Esophagus (tissue), 2 donors: ENCODE data around the gene MAMDC4. TPM values are rescaled to one million over a fixed set of nuclear protein-coding genes. Genes with fewer than 3 reads are reported as not detected.

ENCODE experiments used
- H3K27ac ChIP-seq, 2 donors: one replicate each; pipeline ENCODE4 v1.5.1; 2013; ENCODE audit warnings: low read depth in 2 of 2, mild to moderate bottlenecking in 2 of 2, inconsistent platforms in 1 of 2, low read length in 1 of 2, moderate library complexity in 1 of 2
- H3K27me3 ChIP-seq, 2 donors: one replicate each; pipeline ENCODE4 v1.6.1; 2013; ENCODE audit warnings: low read length in 2 of 2, control low read depth in 1 of 2, mild to moderate bottlenecking in 1 of 2; ENCODE audit not compliant: insufficient read depth in 2 of 2, control insufficient read depth in 1 of 2
- H3K36me3 ChIP-seq, 2 donors: one replicate each; pipeline ENCODE4 v1.6.1; 2013; ENCODE audit warnings: low read length in 1 of 2; ENCODE audit not compliant: control insufficient read depth in 2 of 2, insufficient read depth in 2 of 2
- H3K4me1 ChIP-seq, 2 donors: one replicate each; pipeline ENCODE4 v1.6.1; 2013; ENCODE audit warnings: low read length in 1 of 2; ENCODE audit not compliant: control insufficient read depth in 2 of 2, insufficient read depth in 2 of 2
- H3K4me3 ChIP-seq, 2 donors: one replicate each; pipeline ENCODE4 v1.5.1; 2013; ENCODE audit warnings: low read length in 2 of 2, mild to moderate bottlenecking in 2 of 2, low read depth in 1 of 2, moderate library complexity in 1 of 2
- H3K9me3 ChIP-seq, 2 donors: one replicate each; pipeline ENCODE4 v1.6.1; 2013; ENCODE audit warnings: mild to moderate bottlenecking in 2 of 2, low read depth in 1 of 2, low read length in 1 of 2, moderate library complexity in 1 of 2; ENCODE audit not compliant: control insufficient read depth in 2 of 2, insufficient read depth in 1 of 2
- WGBS, 2 donors: extraction: QIAGEN DNeasy Blood & Tissue Kit; methylation state at CpG; one replicate each; pipeline ENCODE4 v1.1.7; 2013; 5-methylcytosine and 5-hydroxymethylcytosine counted together
- polyA plus RNA-seq, 2 donors: library from polyadenylated mRNA; stranded (reverse); fragments of 200-250 nt; gene quantifications; one replicate each; pipeline ENCODE4 v1.2.3, GENCODE V29; 2013
- donor health status: healthy with polysubstance abuse.
- donor health status: Bipolar disorder and iron deficiency.

MAMDC4 gene
- polyA plus RNA-seq, 2 donors, result 3.9 to 11.5 TPM

DNA sequence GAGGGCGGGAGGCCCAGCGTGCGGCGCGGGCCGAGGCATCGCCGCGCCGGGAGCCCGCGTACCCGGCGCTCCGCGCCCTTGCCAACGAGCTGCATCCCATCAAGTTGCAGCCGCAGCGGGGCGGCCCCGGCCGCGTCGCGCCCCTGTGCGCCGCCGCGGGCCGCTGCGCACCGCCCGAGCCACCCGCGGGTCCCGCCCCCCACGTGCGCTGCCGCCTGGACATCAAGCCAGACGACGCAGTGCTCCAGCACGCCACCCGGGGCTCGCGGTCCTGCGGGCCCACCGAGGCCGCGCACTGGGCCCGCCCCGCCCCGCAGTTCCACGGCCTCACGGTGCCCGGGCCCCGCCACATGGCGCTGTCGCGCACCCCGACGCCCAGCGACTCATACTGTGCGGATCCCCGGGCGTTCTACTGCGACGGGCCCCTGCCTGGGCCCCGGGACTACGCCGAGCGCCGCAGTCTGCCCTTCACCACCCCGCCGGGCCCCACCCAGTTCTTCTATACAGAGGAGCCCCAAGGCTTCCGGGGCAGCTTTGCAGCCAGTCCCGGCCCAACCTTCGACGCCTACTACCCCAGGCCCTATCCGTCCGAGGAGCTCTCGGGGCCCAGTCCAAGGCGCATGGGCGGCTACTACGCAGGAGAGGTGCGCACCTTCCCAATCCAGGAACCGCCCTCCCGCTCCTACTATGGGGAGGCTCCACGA is 7.2 kb upstream of the MAMDC4 start:
- 10 to 20% methylated on average over 52 to 88 of the region's 88 CpGs for WGBS, 2 donors
- H3K27ac ChIP-seq, result no peak overlapping the region
- peaks cover 0 to 2% of the 10 kb centered on the region in 2 donors for H3K36me3 ChIP-seq
- H3K9me3 ChIP-seq, result peaks cover 0 to 7% of the 10 kb centered on the region in 2 donors
- H3K4me3 ChIP-seq, result peak overlapping the region in 1 of 2 donors; percentile 18
- H3K27me3 ChIP-seq, result no peaks in the 10 kb centered on the region
- H3K4me1 ChIP-seq, result peaks cover 4 to 35% of the 10 kb centered on the region in 2 donors

DNA sequence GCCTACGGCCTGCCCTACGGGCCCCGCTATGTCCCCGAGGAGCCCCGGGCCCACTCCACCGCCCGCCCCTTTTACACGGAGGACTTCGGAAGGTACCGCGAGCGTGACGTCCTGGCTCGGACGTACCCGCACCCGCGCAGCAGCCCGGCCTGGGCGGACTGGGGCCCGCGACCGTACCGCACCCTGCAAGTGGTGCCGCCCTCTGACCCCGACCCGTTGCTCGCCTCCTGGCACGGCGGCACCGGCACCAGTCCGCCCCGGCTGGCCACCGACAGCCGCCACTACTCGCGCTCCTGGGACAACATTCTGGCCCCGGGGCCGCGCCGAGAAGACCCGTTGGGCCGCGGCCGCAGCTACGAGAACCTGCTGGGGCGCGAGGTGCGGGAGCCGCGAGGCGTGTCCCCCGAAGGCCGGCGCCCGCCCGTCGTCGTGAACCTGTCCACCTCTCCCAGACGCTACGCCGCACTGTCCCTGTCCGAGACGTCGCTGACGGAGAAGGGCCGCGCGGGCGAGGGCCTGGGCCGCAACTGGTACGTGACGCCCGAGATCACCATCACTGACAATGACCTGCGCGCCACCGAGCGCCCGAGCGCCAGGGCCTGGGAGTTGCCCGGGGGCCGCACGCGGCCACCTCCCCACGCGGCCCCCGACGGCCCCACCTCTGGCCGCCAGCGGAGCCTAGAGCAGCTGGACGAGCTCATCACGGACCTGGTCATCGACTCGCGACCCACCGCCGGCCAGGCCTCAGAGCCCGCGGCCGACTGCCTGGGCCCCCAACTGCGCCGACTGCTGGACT is 6.5 kb upstream of the MAMDC4 start:
- no peak overlapping the region for H3K27ac ChIP-seq
- H3K4me1 ChIP-seq, result peaks cover 4 to 42% of the 10 kb centered on the region in 2 donors
- peaks cover 0 to 4% of the 10 kb centered on the region in 2 donors for H3K36me3 ChIP-seq
- H3K4me3 ChIP-seq, result peak overlapping the region in 1 of 2 donors; percentile 60
- H3K27me3 ChIP-seq, result no peaks in the 10 kb centered on the region
- WGBS, 2 donors, result 25 to 35% methylated on average over 94 to 102 of the region's 102 CpGs
- H3K9me3 ChIP-seq, result peaks cover 0 to 7% of the 10 kb centered on the region in 2 donors

DNA sequence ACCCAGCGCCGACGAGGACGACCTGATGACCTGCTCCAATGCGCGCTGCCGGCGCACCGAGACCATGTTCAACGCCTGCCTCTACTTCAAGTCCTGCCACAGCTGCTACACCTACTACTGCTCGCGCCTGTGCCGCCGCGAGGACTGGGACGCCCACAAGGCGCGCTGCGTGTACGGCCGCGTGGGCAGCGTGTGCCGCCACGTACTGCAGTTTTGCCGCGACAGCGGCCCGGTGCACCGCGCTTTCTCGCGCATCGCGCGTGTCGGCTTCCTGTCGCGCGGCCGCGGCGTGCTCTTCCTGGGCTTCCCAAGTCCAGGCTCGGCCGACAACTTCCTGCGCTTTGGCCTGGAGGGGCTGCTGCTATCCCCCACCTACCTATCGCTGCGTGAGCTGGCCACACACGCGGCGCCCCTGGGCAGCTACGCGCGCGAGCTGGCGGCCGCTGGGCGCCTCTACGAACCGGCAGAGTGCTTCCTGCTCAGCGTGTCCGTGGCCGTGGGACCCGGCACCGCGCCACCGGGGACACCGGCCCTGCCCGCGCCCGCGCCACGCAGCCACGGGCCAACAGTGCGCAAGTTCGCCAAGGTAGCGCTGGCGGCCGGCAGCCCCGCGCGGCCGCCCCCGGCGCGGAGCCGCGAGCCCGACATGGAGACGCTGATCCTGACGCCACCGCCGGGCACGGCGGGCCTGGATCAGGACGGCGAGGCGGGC is 5.6 kb upstream of the MAMDC4 start:
- Histone ChIP-seq H3K4me1 (peaks cover 4 to 40% of the 10 kb centered on the region in 2 donors), H3K27ac (no peak overlapping the region), H3K27me3 (no peaks in the 10 kb centered on the region), H3K9me3 (peaks cover 0 to 7% of the 10 kb centered on the region in 2 donors), H3K36me3 (peaks cover 0 to 4% of the 10 kb centered on the region in 2 donors), H3K4me3 (peak overlapping the region; percentile 39 to 60)
- 5 to 14% methylated on average over 79 to 98 of the region's 98 CpGs for WGBS, 2 donors

DNA sequence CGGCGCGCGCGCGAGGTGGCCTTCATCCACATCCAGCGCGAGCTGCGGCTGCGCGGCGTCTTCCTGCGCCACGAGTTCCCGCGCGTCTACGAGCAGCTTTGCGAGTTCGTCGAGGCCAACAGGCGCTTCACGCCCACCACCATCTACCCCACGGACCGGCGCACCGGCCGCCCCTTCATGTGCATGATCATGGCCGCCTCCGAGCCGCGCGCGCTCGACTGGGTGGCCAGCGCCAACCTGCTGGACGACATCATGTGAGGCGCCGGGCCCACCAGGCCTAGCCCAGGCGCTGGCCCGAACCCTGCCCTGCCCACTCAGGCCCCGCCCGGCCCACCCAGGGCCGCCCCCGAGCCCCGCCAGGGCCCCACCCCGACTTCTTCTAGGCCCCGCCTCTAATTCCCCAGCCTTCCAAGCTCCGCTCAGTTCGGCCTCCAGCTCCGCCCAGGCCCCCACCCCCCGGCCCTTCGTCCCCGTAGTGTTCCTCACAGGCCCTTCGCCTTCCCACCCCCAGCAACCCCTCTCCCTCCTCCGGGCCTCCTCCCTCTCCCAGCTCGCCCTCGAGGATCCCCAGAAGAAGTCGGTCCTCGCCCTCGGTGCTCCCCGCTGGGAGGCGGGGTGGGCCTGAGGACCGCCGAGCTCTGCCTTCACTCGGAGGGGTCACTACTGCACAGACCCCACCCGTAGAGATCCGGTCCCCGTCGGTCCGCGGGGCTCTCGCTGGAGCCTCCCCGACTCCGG is 4.9 kb upstream of the MAMDC4 start:
- Histone ChIP-seq H3K27me3 (no peaks in the 10 kb centered on the region), H3K4me3 (peak overlapping the region; percentile 60 to 73), H3K4me1 (peaks cover 4 to 38% of the 10 kb centered on the region in 2 donors), H3K27ac (peak overlapping the region; percentile 80 to 84), H3K36me3 (peaks cover 0 to 4% of the 10 kb centered on the region in 2 donors), H3K9me3 (peaks cover 0 to 7% of the 10 kb centered on the region in 2 donors)
- WGBS, 2 donors, result 3 to 7% methylated on average over 48 to 75 of the region's 75 CpGs

DNA sequence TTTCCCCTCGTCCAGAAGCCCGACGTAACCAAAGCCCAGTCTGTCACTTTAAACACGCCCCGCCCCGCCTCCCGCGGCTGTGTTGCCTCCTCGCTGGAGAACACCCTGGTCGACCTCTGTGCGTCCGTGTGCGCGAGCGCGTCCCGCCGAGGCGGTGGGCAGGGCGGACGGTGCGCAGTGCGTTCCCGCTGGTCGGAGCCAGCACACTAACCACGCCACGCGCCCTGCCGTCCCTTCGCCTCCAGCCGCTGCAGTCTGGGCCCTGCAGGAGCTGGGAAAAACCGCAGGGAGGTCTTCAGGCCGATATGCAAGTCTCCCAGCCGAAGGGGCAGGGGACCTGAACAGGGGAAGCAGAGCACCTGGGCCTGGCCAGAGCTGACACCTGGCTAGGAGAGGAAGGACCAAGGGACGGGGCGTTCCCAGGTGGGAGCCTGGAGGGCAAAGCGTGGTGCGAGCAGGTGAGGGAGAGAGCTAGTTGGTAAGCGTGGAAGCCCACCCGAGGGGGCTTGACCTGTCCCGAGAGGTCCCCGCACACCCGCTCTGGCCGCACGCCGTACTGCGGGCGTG is 4.2 kb upstream of the MAMDC4 start:
- H3K9me3 ChIP-seq, result peaks cover 0 to 7% of the 10 kb centered on the region in 2 donors
- H3K27ac ChIP-seq, result peak overlapping the region; percentile 80 to 84
- peak overlapping the region; percentile 60 to 73 for H3K4me3 ChIP-seq
- peaks cover 0 to 4% of the 10 kb centered on the region in 2 donors for H3K36me3 ChIP-seq
- 0 to 1% methylated on average over 48 of the region's 48 CpGs for WGBS, 2 donors
- H3K4me1 ChIP-seq, result peaks cover 4 to 35% of the 10 kb centered on the region in 2 donors
- no peaks in the 10 kb centered on the region for H3K27me3 ChIP-seq

DNA sequence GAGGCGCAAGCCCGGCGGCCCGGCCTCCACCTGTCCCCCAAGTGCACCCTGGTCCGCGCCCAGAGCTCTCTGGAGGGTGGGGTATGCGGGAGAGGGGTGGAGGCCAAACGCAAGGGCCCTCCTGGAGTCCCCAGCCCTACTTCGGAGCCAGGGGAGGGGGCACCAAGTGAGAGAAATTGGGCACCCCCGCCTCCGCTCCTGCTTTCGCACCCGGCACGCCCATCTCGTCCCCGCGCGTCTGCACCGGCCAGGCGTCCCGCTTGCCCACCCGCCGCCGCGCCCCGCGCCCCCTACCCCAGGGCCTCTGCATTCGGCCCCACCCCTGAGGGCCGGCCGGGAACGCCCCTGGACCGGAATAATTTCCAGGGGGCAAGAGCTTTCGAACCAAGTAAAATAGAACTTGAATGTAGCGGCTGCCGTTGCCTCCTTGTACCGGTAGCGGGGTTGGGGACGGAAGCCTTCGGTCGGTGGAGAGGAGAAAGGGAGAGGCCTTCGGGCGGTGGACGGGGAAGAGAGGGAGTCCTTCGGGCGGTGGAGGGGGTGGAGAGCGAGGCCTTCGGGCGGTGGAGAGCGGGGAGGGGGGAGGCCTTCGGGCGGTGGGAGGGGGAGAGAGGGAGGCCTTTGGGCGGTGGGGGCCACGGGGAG is 3.6 kb upstream of the MAMDC4 start:
- H3K27me3 ChIP-seq, result no peaks in the 10 kb centered on the region
- H3K36me3 ChIP-seq, result peaks cover 0 to 4% of the 10 kb centered on the region in 2 donors
- peaks cover 4 to 31% of the 10 kb centered on the region in 2 donors for H3K4me1 ChIP-seq
- H3K27ac ChIP-seq, result peak overlapping the region; percentile 84 to 97
- peak overlapping the region; percentile 60 to 73 for H3K4me3 ChIP-seq
- WGBS, 2 donors, result 1% methylated on average over 35 to 51 of the region's 53 CpGs
- H3K9me3 ChIP-seq, result peaks cover 0 to 7% of the 10 kb centered on the region in 2 donors

DNA sequence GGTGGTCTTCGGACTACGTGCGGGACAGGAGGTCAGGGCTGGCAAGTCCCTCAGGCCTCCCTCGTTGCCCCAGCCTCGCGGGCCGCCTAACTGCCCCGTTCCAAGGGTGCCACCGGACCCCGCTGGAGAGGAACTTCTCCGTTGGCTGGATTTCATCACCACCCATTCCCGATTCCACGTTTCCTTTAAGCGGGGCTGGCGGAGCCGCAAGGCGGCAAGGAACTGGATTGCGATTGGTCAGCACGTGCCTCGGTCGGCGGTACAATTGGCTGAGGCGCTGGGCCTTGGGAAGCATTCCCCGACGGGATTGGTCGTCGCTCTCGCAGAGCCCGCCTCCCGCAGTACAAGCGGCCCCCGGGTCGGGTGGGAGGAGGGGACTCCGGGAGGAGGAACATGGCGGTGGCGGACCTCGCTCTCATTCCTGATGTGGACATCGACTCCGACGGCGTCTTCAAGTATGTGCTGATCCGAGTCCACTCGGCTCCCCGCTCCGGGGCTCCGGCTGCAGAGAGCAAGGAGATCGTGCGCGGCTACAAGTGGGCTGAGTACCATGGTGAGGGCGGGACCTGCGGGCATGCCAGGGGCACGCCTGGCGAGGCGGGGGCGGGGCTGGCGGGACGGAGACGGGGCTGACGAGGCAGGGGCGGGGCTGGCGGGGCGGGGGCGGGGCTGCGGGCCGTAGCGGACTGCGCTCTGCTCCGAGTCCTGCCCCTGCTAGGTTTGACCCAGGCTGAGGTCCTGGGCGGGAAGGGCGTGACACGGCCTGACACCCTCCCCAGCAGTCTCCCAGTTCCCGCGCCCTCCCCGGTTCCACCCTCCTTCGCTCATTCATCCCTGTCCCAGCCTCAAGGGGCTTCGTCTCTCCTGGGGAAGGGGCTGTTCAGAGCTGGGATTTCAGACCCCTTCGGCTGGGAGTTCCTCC is 2.8 kb upstream of the MAMDC4 start, which contains the start of gene PHPT1:
PHPT1 (plus strand) TSS at position 372 of the 922 bp plus-strand sequence; CDS start at position 394, 22 bp downstream.
- peaks cover 4 to 35% of the 10 kb centered on the region in 2 donors for H3K4me1 ChIP-seq
- WGBS, 2 donors, result 1% methylated on average over 39 to 77 of the region's 77 CpGs
- H3K4me3 ChIP-seq, result peak within 1 kb of the TSS; percentile 60 to 73
- peaks cover 0 to 7% of the 10 kb centered on the region in 2 donors for H3K9me3 ChIP-seq
- peaks cover 0 to 4% of the 10 kb centered on the region in 2 donors for H3K36me3 ChIP-seq
- H3K27ac ChIP-seq, result peak within 1 kb of the TSS; percentile 96 to 97
- H3K27me3 ChIP-seq, result no peaks in the 10 kb centered on the region
